ENCODE measurements around the gene DAP. TPM values are rescaled to one million over a fixed set of nuclear protein-coding genes. Genes with fewer than 3 reads are reported as not detected.
A peak's percentile ranks its signal among the peaks of the same experiment; 100 is the strongest.

DAP gene
- total and polyA plus RNA-seq, 8 donors: 9.3 to 184 (median 91.0) TPM

DNA sequence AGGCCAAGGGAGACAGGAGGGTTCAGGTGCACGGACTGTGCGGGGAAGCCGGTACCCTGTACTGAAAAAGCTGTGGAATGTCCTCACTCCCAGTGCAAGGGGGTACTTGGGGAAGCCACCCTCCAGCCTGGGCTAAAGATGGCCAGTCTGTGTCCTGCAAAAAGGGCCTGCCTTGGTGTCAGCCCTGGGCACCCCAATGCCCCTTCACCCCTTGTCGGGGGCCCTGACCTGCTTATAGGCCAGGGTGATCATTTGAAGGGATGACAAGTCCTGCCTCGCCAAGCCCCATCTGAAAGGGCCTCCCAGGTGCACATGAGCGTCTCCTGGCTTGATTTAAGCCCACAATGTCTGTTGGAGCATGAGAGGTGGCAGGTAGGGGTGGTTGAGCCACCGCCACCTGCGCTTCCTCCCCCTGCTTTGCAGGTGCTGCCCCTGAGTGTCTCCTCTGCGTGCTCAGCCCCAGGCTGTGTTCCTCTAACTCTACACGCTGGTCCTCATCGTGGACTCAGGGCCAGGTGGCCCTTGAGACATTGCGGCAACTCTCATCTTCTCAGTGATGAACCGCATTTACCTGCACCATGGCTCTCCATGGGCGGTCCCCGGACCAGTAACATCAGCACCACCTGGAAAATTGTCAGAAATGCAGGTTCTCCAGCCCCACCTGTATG lies 100.2 kb downstream of the DAP start:
- DNase-seq: peak in 1 of 2 donors; percentile 13
- no peaks in the 10 kb centered on the region for H3K36me3 ChIP-seq
- intact Hi-C loops (cut with DNase I; ENCODE audit: low total_unique reads): no loop called here
- no peaks in the 10 kb centered on the region for H3K27me3 ChIP-seq
- no peaks in the 10 kb centered on the region for H3K9me3 ChIP-seq
- WGBS, 5 donors: 90 to 93% (median 92%) methylated on average over 11 to 15 of the region's 15 CpGs
- peaks cover 6 to 11% (median 10%) of the 10 kb centered on the region in 4 donors for H3K4me1 ChIP-seq
- H3K4me3 ChIP-seq: no peak overlapping the region
- no peak for TF ChIP-seq POLR2A (IDR thresholded peaks at IDR 0.05)
- no peak overlapping the region for H3K27ac ChIP-seq

DNA sequence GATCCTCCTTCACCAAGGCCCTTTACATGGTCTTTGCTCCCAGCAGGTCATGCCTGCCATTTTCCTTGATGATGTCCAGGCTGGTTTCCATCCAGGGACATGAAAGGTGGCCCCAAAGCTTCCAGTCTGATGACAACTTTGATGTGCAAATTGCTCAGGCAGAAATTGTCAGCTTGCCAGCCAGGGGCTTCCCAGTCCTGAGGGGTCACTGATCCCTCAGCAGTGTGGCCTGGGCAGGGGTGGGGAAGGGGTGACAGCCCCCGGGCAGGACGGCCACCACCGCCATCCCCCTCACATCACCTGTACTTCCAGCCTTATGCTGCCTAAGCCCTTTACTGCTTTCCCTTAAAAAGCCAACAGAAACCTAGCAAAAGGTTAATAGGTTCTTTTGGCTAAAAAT lies 100.9 kb downstream of the DAP start:
- Histone ChIP-seq H3K27me3 (no peaks in the 10 kb centered on the region), H3K9me3 (no peaks in the 10 kb centered on the region), H3K27ac (no peak overlapping the region), H3K4me3 (no peak overlapping the region), H3K4me1 (peaks cover 6 to 11% (median 10%) of the 10 kb centered on the region in 4 donors), H3K36me3 (no peaks in the 10 kb centered on the region)
- peak in 1 of 2 donors; percentile 19 for DNase-seq
- intact Hi-C loops (cut with DNase I; ENCODE audit: low total_unique reads): no loop called here
- TF ChIP-seq POLR2A (IDR thresholded peaks at IDR 0.05) (no peak), POLR2AphosphoS5 (IDR thresholded peaks at IDR 0.05) (no peak), EP300 (IDR thresholded peaks at IDR 0.05) (no peak)
- TF ChIP-seq, protein P1, sequence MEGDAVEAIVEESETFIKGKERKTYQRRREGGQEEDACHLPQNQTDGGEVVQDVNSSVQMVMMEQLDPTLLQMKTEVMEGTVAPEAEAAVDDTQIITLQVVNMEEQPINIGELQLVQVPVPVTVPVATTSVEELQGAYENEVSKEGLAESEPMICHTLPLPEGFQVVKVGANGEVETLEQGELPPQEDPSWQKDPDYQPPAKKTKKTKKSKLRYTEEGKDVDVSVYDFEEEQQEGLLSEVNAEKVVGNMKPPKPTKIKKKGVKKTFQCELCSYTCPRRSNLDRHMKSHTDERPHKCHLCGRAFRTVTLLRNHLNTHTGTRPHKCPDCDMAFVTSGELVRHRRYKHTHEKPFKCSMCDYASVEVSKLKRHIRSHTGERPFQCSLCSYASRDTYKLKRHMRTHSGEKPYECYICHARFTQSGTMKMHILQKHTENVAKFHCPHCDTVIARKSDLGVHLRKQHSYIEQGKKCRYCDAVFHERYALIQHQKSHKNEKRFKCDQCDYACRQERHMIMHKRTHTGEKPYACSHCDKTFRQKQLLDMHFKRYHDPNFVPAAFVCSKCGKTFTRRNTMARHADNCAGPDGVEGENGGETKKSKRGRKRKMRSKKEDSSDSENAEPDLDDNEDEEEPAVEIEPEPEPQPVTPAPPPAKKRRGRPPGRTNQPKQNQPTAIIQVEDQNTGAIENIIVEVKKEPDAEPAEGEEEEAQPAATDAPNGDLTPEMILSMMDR (IDR thresholded peaks at IDR 0.05): no peak
- WGBS, 5 donors: 79 to 94% (median 88%) methylated on average over 3 of the region's 3 CpGs

GRCh38 chr5:10658265-10658664 lies 102.8 kb downstream of the DAP start:
- intact Hi-C loops (cut with DNase I; ENCODE audit: low total_unique reads): no loop called here
- Histone ChIP-seq H3K9me3 (no peaks in the 10 kb centered on the region), H3K4me3 (no peak overlapping the region), H3K27ac (no peak overlapping the region), H3K27me3 (no peaks in the 10 kb centered on the region), H3K4me1 (no peaks in the 10 kb centered on the region), H3K36me3 (peaks cover 0 to 6% (median 0%) of the 10 kb centered on the region in 4 donors)
- TF ChIP-seq, protein P1 (IDR thresholded peaks at IDR 0.05): no peak
- TF ChIP-seq POLR2A (IDR thresholded peaks at IDR 0.05) (no peak), POLR2AphosphoS5 (IDR thresholded peaks at IDR 0.05) (no peak), EP300 (IDR thresholded peaks at IDR 0.05) (no peak)
- DNase-seq: no peak
- WGBS, 5 donors: 78 to 89% (median 84%) methylated on average over 4 of the region's 4 CpGs

- TF ChIP-seq, protein P1 (IDR thresholded peaks at IDR 0.05): no peak
- TF ChIP-seq EP300 (IDR thresholded peaks at IDR 0.05): no peak
- TF ChIP-seq POLR2A (IDR thresholded peaks at IDR 0.05): no peak
- TF ChIP-seq POLR2AphosphoS5 (IDR thresholded peaks at IDR 0.05): no peak
- no peaks in the 10 kb centered on the region for H3K4me1 ChIP-seq
- peaks cover 0 to 9% (median 5%) of the 10 kb centered on the region in 4 donors for H3K36me3 ChIP-seq
- H3K4me3 ChIP-seq: no peak overlapping the region
- no peak overlapping the region for H3K27ac ChIP-seq
- peaks cover 0 to 13% (median 0%) of the 10 kb centered on the region in 3 donors for H3K27me3 ChIP-seq
- intact Hi-C loops (cut with DNase I; ENCODE audit: low total_unique reads): no loop called here
- WGBS, 5 donors: 68 to 80% (median 70%) methylated on average over 10 to 18 of the region's 18 CpGs
- DNase-seq: peak in 1 of 2 donors; percentile 21
- no peaks in the 10 kb centered on the region for H3K9me3 ChIP-seq
These were observed 104.8 kb downstream of the DAP start for GRCh38 chr5:10655972-10656830.
